Heart left ventricle (tissue), 16 donors: ENCODE results near the gene TET3. TPM values are rescaled to one million over a fixed set of nuclear protein-coding genes. Genes with fewer than 3 reads are reported as not detected.

ENCODE experiments used
- ATAC-seq, 4 donors: fragments of 200-7000 bp; cut with Tn5 transposase; one replicate each; pipeline ENCODE4 v1.9.1; 2020 to 2022; ENCODE audit warnings: moderate library complexity in 4 of 4, mild to moderate bottlenecking in 3 of 4, moderate number of reproducible peaks in 1 of 4
- DNase-seq, 5 donors: peaks; one replicate each; pipeline ENCODE4 v3.0.0-alpha.2; 2020
- H3K27ac ChIP-seq, 12 donors: fragments of 200-600 bp; sonication (generic) in 4 of 12; one replicate each; pipeline versions ENCODE4 v1.5.0 to v1.8.0; 2016 to 2022; ENCODE audit warnings: mild to moderate bottlenecking in 2 of 12
- H3K27me3 ChIP-seq, 9 donors: fragments of 200-600 bp; sonication (generic) in 2 of 9; one replicate each; pipeline versions ENCODE4 v1.5.1 to v1.8.0; 2016 to 2022; ENCODE audit warnings: mild to moderate bottlenecking in 3 of 9
- H3K36me3 ChIP-seq, 9 donors: fragments of 200-600 bp; sonication (generic) in 2 of 9; one replicate each; pipeline versions ENCODE4 v1.5.0 to v1.8.0; 2018 to 2022; ENCODE audit warnings: mild to moderate bottlenecking in 2 of 9
- H3K4me1 ChIP-seq, 12 donors: fragments of 200-600 bp; sonication (generic) in 4 of 12; one replicate each; pipeline versions ENCODE4 v1.5.0 to v1.8.0; 2016 to 2022; ENCODE audit warnings: mild to moderate bottlenecking in 3 of 12
- H3K4me3 ChIP-seq, 12 donors: fragments of 200-600 bp; sonication (generic) in 4 of 12; one replicate each; pipeline versions ENCODE4 v1.5.0 to v1.8.0; 2017 to 2022; ENCODE audit warnings: mild to moderate bottlenecking in 9 of 12, moderate library complexity in 4 of 12
- H3K9me3 ChIP-seq, 12 donors: fragments of 200-600 bp; sonication (generic) in 4 of 12; one replicate each; pipeline versions ENCODE4 v1.5.0 to v1.8.0; 2016 to 2022; ENCODE audit warnings: mild to moderate bottlenecking in 1 of 12
- POLR2A ChIP-seq, 2 donors: fragments of 450-650 bp; IDR thresholded peaks; one replicate each; pipeline ENCODE4 v1.6.1; 2017; ENCODE audit warnings: antibody characterized with exemption in 2 of 2, mild to moderate bottlenecking in 2 of 2, moderate library complexity in 2 of 2
- WGBS, 4 donors: extraction: QIAGEN DNeasy Blood & Tissue Kit in 2 of 4; methylation state at CpG; one replicate each; pipeline versions ENCODE4 v1.1.5 to v1.1.7; 2013 to 2018; 5-methylcytosine and 5-hydroxymethylcytosine counted together
- intact Hi-C, 10 donors: fragments of 100-400 bp; cut with DNase I; formaldehyde crosslinking; loops; one replicate each; pipeline versions ENCODE4 v1.11.1 to v1.14.2; 2022
- polyA plus RNA-seq, 2 donors: library from polyadenylated mRNA; stranded (reverse); fragments of 200-250 nt; gene quantifications; one replicate each; pipeline ENCODE4 v1.2.3, GENCODE V29; 2013
- total RNA-seq, 9 donors: library from RNA; depleted of rRNA in 2 of 9; stranded (reverse); fragments of >200 nt in 2 of 9; fragmentation: NEBNext Ultra II Directional in 3 of 9; extraction: Animal tissue kit (Norgen Biotek cat#: 25700) in 3 of 9; gene quantifications; one replicate each; pipeline versions ENCODE4 v1.1.0 to v1.2.4, GENCODE V29; 2016 to 2023
- TF ChIP-seq, protein P1 (sequence below), 12 donors: fragments of 200-600 bp; sonication (generic) in 4 of 12; IDR thresholded peaks; one replicate each; pipeline versions ENCODE4 v1.5.0 to v1.8.0; 2018 to 2022; ENCODE audit warnings: antibody characterized with exemption in 12 of 12, mild to moderate bottlenecking in 5 of 12
- donor health status: ischemic (EF 13 %, LVEDD 7.1; RV severe dilation, severe dysfunction).
- donor health status: healthy with polysubstance abuse.
- donor health status: DM: no; HTN: yes; CAD: no.
- donor health status: DM: no; HTN: no; CAD: no.
- donor health status: ischemic (EF 25% LVEDD 6.9; RV normal size, moderate dysfunction).
- donor health status: ischemic (EF 25% LVEDD 5.7; RV mildly dilated, moderate dysfunction).
- donor health status: healthy.
- donor health status: DM: yes; HTN: yes; CAD: no.
- donor health status: ischemic (EF 35%, LVEDD 5.7; RV mildly dilated, moderate dysfunction).
- donor health status: nonischemic (EF 11% LVEDD 7.7; RV severe dilation, severe dysfunction).
- donor health status: DM: yes; HTN: yes; CAD: no.
- donor health status: PGD.
- donor health status: ischemic (EF 29% LVEDD 5.4; RV normal size, mild dysfunction).
- donor health status: nonischemic (EF 23%, LVEDD 6.1; RV moderate dilation, normal function).

TET3 gene
- total and polyA plus RNA-seq, 11 donors, result 1.2 to 12.6 (median 2.5) TPM

DNA sequence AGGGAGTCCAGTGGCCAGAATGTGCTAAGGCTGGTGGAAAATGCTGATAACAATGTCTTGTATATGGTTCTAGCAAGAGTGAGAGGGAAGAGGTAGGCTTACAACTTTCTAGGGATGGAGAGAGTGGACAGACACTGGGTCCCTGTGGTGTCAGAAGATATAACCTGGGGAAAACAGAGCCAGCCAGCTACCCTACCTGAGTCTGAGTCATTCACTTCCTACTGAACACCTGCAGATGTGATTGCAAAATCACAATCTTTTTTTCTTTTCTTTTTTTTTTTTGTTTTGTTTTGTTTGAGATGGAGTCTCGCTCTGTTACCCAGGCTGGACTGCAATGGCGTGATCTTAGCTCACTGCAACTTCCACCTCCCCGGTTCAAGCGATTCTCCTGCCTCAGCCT is 7.3 kb downstream of the TET3 start:
- peaks cover 0 to 10% (median 0%) of the 10 kb centered on the region in 9 donors for H3K36me3 ChIP-seq
- TF ChIP-seq, protein P1, sequence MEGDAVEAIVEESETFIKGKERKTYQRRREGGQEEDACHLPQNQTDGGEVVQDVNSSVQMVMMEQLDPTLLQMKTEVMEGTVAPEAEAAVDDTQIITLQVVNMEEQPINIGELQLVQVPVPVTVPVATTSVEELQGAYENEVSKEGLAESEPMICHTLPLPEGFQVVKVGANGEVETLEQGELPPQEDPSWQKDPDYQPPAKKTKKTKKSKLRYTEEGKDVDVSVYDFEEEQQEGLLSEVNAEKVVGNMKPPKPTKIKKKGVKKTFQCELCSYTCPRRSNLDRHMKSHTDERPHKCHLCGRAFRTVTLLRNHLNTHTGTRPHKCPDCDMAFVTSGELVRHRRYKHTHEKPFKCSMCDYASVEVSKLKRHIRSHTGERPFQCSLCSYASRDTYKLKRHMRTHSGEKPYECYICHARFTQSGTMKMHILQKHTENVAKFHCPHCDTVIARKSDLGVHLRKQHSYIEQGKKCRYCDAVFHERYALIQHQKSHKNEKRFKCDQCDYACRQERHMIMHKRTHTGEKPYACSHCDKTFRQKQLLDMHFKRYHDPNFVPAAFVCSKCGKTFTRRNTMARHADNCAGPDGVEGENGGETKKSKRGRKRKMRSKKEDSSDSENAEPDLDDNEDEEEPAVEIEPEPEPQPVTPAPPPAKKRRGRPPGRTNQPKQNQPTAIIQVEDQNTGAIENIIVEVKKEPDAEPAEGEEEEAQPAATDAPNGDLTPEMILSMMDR (IDR thresholded peaks at IDR 0.05), result no peak
- no peak for TF ChIP-seq POLR2A (IDR thresholded peaks at IDR 0.05)
- H3K4me3 ChIP-seq, result no peak overlapping the region
- ATAC-seq, result no peak
- H3K9me3 ChIP-seq, result no peaks in the 10 kb centered on the region
- no peak for DNase-seq
- H3K27ac ChIP-seq, result no peak overlapping the region
- 95 to 100% (median 98%) methylated on average over 4 of the region's 4 CpGs for WGBS, 4 donors
- intact Hi-C loops, result no loop called here
- H3K4me1 ChIP-seq, result peaks cover 0 to 63% (median 12%) of the 10 kb centered on the region in 12 donors
- no peaks in the 10 kb centered on the region for H3K27me3 ChIP-seq

DNA sequence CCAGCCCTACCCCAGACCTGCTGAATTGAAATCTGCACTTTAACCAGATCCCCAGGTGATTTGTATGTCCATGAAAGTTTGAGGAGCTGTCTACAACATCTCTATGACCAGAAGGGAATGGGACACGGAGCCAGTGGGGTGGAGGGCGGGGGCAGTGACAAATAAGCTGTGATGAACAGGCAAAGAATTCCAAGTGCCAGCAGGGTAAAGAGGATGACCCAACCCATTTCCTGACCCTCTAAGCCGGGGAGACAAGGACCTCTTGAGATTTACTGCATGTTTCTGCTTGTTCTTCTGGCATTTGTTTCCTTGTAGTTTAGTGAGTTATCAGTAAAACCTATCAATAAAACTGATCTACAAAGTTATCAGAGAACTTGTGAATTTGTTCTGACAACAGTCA is 8.7 kb downstream of the TET3 start:
- Histone ChIP-seq H3K9me3 (no peaks in the 10 kb centered on the region), H3K4me1 (peaks cover 0 to 56% (median under 1%) of the 10 kb centered on the region in 12 donors), H3K4me3 (no peak overlapping the region), H3K36me3 (peaks cover 0 to 10% (median 0%) of the 10 kb centered on the region in 9 donors), H3K27me3 (no peaks in the 10 kb centered on the region), H3K27ac (no peak overlapping the region)
- intact Hi-C loops, result no loop called here
- TF ChIP-seq, protein P1 (IDR thresholded peaks at IDR 0.05), result no peak
- WGBS, 4 donors, result 74 to 80% (median 79%) methylated on average over 3 of the region's 3 CpGs
- ATAC-seq (no peak), DNase-seq (no peak)

DNA sequence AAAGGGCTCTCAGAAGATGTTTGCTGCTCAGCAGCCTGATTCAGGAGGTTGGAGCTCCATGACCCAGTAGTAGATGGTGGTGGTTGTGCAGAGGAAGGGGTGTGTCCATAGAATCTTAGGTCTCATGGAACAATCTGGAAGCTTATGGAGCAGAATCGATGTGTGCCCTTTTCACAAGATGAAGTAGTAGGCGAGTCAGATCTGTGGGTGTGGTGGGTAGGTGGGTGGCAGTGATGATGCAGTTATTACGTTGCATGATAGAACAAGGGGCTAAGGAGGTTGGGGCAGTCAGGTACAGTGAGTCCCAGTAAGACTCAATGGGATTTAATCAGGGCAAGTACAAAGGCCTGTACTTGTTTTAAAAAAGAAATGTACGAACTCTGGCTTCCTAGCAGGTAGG is 9.1 kb downstream of the TET3 start:
- peaks cover 0 to 52% (median 0%) of the 10 kb centered on the region in 12 donors for H3K4me1 ChIP-seq
- no peak for ATAC-seq
- no peaks in the 10 kb centered on the region for H3K27me3 ChIP-seq
- peaks cover 0 to 10% (median 0%) of the 10 kb centered on the region in 9 donors for H3K36me3 ChIP-seq
- no peak overlapping the region for H3K4me3 ChIP-seq
- 88 to 95% (median 92%) methylated on average over 4 of the region's 4 CpGs for WGBS, 4 donors
- H3K9me3 ChIP-seq, result no peaks in the 10 kb centered on the region
- intact Hi-C loops, result no loop called here
- H3K27ac ChIP-seq, result no peak overlapping the region
- no peak for TF ChIP-seq POLR2A (IDR thresholded peaks at IDR 0.05)
- TF ChIP-seq, protein P1 (IDR thresholded peaks at IDR 0.05), result no peak
- no peak for DNase-seq

DNA sequence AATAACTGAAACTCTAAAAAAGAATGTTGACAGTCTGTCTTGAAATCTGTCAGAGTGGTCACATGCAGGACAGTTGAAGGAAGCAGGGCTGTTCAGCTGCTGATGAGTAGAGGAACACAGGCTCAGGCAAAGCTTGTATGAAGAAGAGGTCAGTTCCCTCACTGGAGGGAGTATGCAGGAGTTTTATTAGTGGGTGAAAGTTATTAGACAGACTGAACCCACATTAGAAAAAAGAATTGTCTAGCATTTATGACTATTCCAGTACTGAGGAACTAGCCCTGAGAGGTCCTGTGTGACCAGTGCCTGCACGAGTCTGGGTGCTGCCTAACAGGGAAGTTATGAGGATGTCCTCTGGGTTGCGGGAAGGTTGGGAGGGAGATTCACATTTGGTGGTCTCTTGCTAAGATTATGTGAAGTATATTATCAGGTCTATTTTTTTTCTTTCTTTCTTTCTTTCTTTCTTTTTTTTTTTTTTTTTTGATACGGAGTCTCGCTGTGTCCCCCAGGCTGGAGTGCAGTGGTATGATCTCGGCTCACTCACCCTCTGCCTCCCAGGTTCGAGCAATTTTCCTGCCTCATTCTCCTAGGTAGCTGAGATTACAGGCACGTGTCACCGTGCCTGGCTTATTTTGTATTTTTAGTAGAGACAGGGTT is 9.6 kb downstream of the TET3 start:
- no peaks in the 10 kb centered on the region for H3K9me3 ChIP-seq
- H3K27ac ChIP-seq, result no peak overlapping the region
- no peak overlapping the region for H3K4me3 ChIP-seq
- H3K4me1 ChIP-seq, result peaks cover 0 to 52% (median 0%) of the 10 kb centered on the region in 12 donors
- ATAC-seq (peak in 1 of 4 donors; percentile 32), DNase-seq (no peak)
- TF ChIP-seq, protein P1 (IDR thresholded peaks at IDR 0.05), result no peak
- no peak for TF ChIP-seq POLR2A (IDR thresholded peaks at IDR 0.05)
- WGBS, 4 donors, result 89 to 93% (median 92%) methylated on average over 8 of the region's 8 CpGs
- intact Hi-C loops, result no loop called here
- no peaks in the 10 kb centered on the region for H3K27me3 ChIP-seq
- H3K36me3 ChIP-seq, result peaks cover 0 to 10% (median 0%) of the 10 kb centered on the region in 9 donors
